GM21576 (cell line): ENCODE results near the gene ZNF212.
"Not testable (repeated sequence)": the region's sequence is repeated elsewhere in the genome, so short reads cannot be mapped to it uniquely, and the experiment has no call there.

ENCODE experiments used
- ATAC-seq: cut with Tn5 transposase; IDR thresholded peaks from one replicate; pipeline ENCODE4 v1.9.1; 2021; ENCODE audit warnings: mild to moderate bottlenecking, moderate library complexity; ENCODE audit not compliant: unreplicated experiment

Gene ZNF212

DNA sequence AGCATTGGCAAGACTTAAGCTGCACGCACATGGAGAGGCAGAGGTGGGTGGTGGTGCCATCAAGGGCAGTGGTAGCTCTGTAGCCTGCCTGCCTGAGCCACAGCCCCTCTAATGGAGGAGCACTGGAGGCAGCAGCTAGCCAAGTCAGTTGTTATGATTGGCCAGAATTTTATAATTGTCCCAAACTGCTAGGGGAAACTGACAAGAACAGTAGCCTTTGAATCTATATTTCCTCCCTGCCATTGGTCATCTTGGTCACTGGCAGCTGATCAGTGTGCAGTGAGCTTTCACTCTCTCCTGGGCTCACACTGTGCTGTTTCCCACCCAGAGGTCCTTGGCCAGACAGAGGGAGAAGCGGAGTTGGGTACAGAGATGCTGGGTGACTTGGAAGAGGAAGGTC lies 12.9 kb downstream of the ZNF212 start:
- ATAC-seq = no peak

GRCh38 chr7:149253665-149254064 lies 14.2 kb downstream of the ZNF212 start:
- no peak for ATAC-seq

DNA sequence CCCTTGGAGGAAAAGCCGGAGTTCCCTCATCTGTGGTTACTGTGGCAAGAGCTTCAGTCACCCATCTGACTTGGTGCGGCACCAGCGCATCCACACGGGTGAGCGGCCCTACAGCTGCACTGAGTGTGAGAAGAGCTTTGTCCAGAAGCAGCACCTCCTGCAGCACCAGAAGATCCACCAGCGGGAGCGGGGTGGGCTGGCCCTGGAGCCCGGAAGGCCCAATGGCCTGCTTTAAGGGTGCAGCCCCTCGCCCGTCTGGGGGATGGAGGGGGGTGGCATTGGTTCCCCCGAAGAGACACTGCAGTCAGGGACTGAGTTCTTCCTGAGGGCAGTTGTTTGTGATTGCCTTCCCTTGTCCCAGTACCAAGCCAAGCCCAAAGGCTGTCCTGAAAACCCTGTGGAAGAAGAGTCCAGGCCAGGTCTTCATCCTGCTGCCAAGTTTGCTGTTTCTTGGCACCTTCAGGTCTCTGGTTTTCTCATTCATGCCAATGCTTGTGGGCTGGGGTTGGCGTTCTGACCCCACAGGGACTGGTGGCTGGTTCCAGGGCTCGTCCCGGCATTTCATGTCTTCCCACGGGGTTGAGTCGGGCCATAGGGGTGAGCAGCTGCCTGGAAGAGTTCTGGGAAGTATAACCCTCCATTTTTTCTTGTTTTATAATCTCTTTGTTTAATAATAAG lies 14.9 kb downstream of the ZNF212 start:
- no peak for ATAC-seq

GRCh38 chr7:149255174-149255573 lies 15.7 kb downstream of the ZNF212 start:
- no peak for ATAC-seq

DNA sequence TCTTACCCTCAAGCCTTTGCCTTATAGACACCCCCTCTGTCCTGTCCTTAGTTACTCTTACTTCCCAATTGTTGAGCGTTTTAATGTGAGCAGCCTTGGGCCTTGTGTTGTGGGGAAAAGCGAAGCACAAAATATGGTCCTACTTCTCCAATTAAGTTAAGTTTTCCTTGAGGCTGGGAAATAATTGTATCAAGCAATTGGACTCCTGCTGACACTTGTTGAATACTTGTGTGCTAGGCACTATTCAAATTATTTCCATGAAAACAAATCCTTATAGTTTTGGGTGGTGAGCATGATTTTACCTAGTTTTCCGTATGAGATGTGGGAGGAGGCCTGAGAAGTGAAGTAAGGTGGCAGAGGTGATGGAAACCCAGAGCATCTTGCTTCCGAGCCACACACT lies 17.1 kb downstream of the ZNF212 start:
- ATAC-seq = no peak

GRCh38 chr7:149257146-149257545 lies 17.7 kb downstream of the ZNF212 start:
- ATAC-seq = no peak

GRCh38 chr7:149261316-149261828 lies 21.9 kb downstream of the ZNF212 start:
- peak; percentile 14 for ATAC-seq

DNA sequence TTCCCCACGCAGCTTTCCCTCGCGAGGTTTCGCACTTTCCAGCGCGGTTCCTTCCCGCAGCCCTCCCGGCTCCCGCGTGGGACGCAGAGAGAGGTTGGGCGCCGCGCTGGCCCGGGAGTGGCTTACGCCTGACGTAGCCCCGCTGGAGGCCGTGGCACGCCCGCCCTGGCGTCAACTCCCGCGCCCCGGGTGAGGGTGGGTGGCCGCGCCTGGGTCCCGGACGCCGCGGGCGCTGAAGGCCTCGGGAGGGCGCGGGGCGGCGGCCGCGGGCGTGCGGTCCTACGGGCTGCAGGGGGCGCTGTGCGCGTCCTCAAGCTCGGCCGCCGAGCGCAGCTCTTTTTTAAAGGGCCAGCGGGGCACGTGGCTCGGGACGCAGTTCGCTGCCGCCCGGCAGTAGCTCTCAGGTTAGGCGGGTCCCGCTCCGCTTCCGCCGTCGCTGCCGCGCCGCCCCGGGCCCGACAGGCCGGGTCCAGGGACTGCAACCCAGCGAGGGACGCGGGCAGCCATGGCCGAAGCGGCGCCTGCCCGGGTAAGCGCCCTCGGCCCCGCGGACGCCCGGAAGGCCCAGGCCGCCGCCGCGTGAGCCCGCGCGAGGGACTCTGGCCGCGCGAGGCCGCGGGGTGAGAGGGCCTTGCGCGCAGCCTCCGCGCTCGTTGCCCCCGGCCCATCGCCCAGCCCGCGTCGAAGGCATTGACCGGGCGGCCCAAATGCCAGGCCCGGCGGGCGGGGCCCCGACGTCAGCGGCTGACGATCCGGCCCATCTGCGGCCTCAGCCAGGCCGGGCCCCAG lies 22.6 kb downstream of the ZNF212 start, which contains the start of gene ZNF783:
TSS of gene ZNF783 (plus strand) at position 368 of the 789 bp plus-strand sequence. CDS start at position 506, 138 bp downstream.
- ATAC-seq = peak; percentile 86

- ATAC-seq = no peak
Measured at GRCh38 chr7:149266451-149266850, 27.0 kb downstream of the ZNF212 start.

DNA sequence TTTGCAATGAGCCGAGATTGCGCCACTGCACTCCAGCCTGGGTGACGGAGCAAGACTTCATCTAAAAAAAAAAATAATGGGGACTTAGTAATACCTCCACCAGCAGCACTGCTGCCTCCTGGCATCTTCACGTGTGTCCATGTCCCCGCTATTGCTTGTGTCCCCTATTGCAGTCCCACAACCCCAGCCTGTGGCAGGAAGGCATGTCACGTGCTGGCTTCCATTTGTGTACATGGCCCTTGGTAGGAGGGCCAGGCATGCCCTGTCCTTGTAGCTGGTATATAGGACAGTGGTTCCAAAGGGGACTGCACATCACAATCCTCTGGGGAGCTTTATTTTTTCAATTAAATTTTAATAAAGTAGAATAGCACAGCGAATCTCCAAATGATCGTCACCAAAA lies 28.3 kb downstream of the ZNF212 start:
- ATAC-seq = no peak

DNA sequence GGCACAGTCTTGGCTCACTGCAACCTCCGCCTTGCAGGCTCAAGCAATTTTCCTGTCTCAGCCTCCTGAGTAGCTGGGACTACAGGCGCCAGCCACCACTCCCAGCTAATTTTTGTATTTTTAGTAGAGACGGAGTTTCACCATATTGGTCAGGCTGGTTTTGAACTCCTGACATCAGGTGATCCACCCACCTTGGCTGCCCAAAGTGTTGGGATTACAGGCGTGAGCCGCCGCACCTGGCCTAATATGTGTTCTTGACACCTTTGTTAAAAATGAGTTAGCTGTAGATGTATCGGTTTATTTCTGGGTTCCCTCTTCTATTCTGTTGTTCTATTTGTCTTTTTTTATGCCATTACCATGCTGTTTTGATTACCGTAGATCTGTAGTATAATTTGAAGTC lies 35.0 kb downstream of the ZNF212 start:
- not testable (repeated sequence) for ATAC-seq

- no peak for ATAC-seq
Measured at GRCh38 chr7:149277871-149278270, 38.4 kb downstream of the ZNF212 start.

- no peak for ATAC-seq
Measured at GRCh38 chr7:149278396-149278795, 38.9 kb downstream of the ZNF212 start.

- no peak for ATAC-seq
Measured at GRCh38 chr7:149279111-149279743, 39.8 kb downstream of the ZNF212 start.

GRCh38 chr7:149280151-149280550 lies 40.7 kb downstream of the ZNF212 start:
- ATAC-seq = no peak

GRCh38 chr7:149280661-149281507 lies 41.4 kb downstream of the ZNF212 start:
- no peak for ATAC-seq

GRCh38 chr7:149281508-149282330 lies 42.3 kb downstream of the ZNF212 start:
- no peak for ATAC-seq

DNA sequence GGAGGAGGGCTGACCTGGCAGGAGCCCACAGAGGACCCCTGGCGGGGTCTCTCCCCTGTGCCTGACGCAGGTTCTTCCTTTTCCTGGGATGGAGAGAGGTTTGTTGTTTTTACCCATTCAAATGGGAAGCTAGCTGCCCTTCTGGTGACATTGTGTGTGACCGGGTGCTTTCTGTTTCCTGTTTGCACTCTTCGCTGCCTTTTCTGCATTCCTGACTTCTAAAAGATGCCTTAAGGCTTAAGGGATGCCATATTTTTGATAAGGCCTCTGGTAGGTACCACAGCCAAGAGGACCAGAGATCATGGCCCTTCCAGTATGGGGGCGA lies 42.8 kb downstream of the ZNF212 start:
- no peak for ATAC-seq

DNA sequence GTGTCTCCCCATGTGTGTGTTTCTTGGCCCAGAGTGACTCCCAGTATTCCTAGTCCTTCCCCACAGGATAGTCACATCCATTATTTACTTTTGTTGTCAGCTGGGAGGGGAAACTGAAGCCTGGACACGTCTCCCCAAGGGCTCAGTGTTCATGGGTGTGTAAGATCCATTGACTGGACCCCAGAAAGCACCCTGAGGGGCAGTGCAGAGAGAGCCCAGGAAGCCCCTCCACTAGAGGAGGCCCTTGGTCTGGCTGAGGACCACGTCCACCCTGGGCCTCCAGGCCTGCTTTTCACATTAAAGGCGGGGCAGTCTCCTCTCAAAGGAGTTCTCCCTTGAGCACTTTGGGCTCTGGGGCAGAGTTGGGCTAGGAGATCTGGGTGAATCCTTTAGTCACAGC lies 43.9 kb downstream of the ZNF212 start:
- ATAC-seq = no peak

GRCh38 chr7:149284343-149284742 lies 44.9 kb downstream of the ZNF212 start:
- ATAC-seq = no peak
